Mucosa of descending colon (tissue), 3 donors: Measurements from ENCODE around the gene MIAT. TPM values are rescaled to one million over a fixed set of nuclear protein-coding genes. Genes with fewer than 3 reads are reported as not detected.

ENCODE experiments used
- ATAC-seq: fragments of 200-7000 bp; cut with Tn5 transposase; one replicate; pipeline ENCODE4 v1.9.1; 2020; ENCODE audit warnings: mild to moderate bottlenecking, moderate library complexity
- DNase-seq, 3 donors: peaks; one replicate each; pipeline ENCODE4 v3.0.0-alpha.2; 2020
- H3K36me3 ChIP-seq: fragments of 200-600 bp; one replicate; pipeline ENCODE4 v1.8.0; 2021; ENCODE audit warnings: low read depth, mild to moderate bottlenecking
- H3K4me1 ChIP-seq: fragments of 200-600 bp; one replicate; pipeline ENCODE4 v1.8.0; 2021; ENCODE audit warnings: low read depth, mild to moderate bottlenecking
- H3K4me3 ChIP-seq: fragments of 200-600 bp; one replicate; pipeline ENCODE4 v1.8.0; 2021; ENCODE audit warnings: mild to moderate bottlenecking
- H3K9me3 ChIP-seq: fragments of 200-600 bp; one replicate; pipeline ENCODE4 v1.8.0; 2021; ENCODE audit warnings: mild to moderate bottlenecking
- intact Hi-C, 2 donors: fragments of 100-400 bp; cut with DNase I in 1 of 2; cut with micrococcal nuclease in 1 of 2; formaldehyde crosslinking; loops; one replicate each; pipeline versions ENCODE4 v1.11.0 to v1.11.1; 2022; cut with DNase I, micrococcal nuclease
- total RNA-seq, 3 donors: library from RNA; stranded (reverse); fragmentation: NEBNext Ultra II Directional in 2 of 3; extraction: Animal tissue kit (Norgen Biotek cat#: 25700) in 2 of 3; gene quantifications; one replicate each; pipeline versions ENCODE4 v1.2.1 to v1.2.4, GENCODE V29; 2021 to 2023
- TF ChIP-seq, protein P1 (sequence below): fragments of 200-600 bp; IDR thresholded peaks from one replicate; pipeline ENCODE4 v1.8.0; 2022; ENCODE audit warnings: antibody characterized with exemption, mild to moderate bottlenecking
- donor health status: DM: no; HTN: no; CAD: no; lungs with moderate emphysema.
- donor health status: DM: no; HTN: no; CAD: no.
- donor health status: DM: no; HTN: yes; CAD: no.

The MIAT gene
- total RNA-seq, 3 donors from 2014 or later, result 3.3 to 7.1 (median 3.5) TPM

- ATAC-seq (no peak), DNase-seq (no peak)
- intact Hi-C loops, result no loop called here
- TF ChIP-seq, protein P1, sequence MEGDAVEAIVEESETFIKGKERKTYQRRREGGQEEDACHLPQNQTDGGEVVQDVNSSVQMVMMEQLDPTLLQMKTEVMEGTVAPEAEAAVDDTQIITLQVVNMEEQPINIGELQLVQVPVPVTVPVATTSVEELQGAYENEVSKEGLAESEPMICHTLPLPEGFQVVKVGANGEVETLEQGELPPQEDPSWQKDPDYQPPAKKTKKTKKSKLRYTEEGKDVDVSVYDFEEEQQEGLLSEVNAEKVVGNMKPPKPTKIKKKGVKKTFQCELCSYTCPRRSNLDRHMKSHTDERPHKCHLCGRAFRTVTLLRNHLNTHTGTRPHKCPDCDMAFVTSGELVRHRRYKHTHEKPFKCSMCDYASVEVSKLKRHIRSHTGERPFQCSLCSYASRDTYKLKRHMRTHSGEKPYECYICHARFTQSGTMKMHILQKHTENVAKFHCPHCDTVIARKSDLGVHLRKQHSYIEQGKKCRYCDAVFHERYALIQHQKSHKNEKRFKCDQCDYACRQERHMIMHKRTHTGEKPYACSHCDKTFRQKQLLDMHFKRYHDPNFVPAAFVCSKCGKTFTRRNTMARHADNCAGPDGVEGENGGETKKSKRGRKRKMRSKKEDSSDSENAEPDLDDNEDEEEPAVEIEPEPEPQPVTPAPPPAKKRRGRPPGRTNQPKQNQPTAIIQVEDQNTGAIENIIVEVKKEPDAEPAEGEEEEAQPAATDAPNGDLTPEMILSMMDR, result no peak
- Histone ChIP-seq H3K36me3 (no peaks in the 10 kb centered on the region), H3K4me3 (no peak overlapping the region), H3K4me1 (no peaks in the 10 kb centered on the region), H3K9me3 (no peaks in the 10 kb centered on the region)
Observed at GRCh38 chr22:26684168-26684567, 26.8 kb downstream of the MIAT start.

- ATAC-seq (no peak), DNase-seq (no peak)
- TF ChIP-seq, protein P1, result no peak
- Histone ChIP-seq H3K36me3 (no peaks in the 10 kb centered on the region), H3K4me3 (no peak overlapping the region), H3K9me3 (no peaks in the 10 kb centered on the region), H3K4me1 (no peaks in the 10 kb centered on the region)
- intact Hi-C loops, result no loop called here
Observed at GRCh38 chr22:26685601-26686000, 28.2 kb downstream of the MIAT start.

- DNase-seq (no peak), ATAC-seq (no peak)
- intact Hi-C loops, result no loop called here
- H3K4me1 ChIP-seq, result no peaks in the 10 kb centered on the region
- TF ChIP-seq, protein P1, result no peak
- no peak overlapping the region for H3K4me3 ChIP-seq
- H3K9me3 ChIP-seq, result no peaks in the 10 kb centered on the region
- no peaks in the 10 kb centered on the region for H3K36me3 ChIP-seq
Observed at GRCh38 chr22:26687439-26687838, 30.1 kb downstream of the MIAT start.

DNA sequence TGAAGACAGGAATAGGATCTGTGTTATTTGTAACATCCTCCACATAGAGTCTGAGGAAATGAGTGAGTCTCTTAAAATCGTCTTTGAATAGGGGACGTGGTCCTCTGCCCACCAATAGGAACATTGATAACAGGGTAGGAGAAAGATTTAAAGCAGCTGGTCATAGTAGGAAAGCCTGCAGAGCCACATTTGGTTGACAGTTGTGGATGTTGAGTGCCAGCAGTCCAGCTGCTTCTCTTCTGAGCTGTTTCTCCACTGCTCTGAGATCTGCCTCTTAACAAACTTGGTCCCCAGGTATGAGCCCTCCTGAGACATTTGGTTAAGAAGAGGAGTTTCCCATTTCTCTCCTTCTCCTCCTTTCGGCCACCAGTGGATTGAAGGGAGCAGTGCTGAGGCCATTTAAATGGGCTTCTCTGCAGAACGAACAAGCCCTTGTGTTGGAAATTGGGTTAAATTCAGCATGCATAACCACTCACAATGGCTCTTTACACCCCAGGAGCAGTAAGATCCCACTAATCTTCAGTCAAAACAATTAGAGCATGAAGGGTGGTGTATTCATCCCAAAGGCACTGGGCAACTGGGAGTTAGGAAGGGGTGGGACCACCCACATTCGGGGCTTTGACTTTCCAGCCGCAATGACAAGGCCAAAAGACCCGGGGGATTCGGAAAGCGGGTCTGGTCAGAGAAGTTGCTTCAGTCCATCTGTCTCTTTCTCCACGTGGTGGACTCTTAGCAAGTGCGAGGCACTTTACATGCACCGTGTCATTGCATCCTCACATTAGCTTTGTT lies 32.3 kb downstream of the MIAT start:
- no peaks in the 10 kb centered on the region for H3K9me3 ChIP-seq
- H3K4me3 ChIP-seq, result no peak overlapping the region
- DNase-seq, result no peak
- intact Hi-C loops, result no loop called here
- no peaks in the 10 kb centered on the region for H3K4me1 ChIP-seq
- TF ChIP-seq, protein P1, result no peak
- no peak for ATAC-seq
- H3K36me3 ChIP-seq, result no peaks in the 10 kb centered on the region

- Histone ChIP-seq H3K36me3 (no peaks in the 10 kb centered on the region), H3K9me3 (no peaks in the 10 kb centered on the region), H3K4me3 (no peak overlapping the region), H3K4me1 (no peaks in the 10 kb centered on the region)
- no peak for DNase-seq
- intact Hi-C loops, result no loop called here
- TF ChIP-seq, protein P1, result no peak
- ATAC-seq, result no peak
Observed at GRCh38 chr22:26690654-26691376, 33.4 kb downstream of the MIAT start.
